Measurements from ENCODE around the gene TRAPPC12.
"Not testable (repeated sequence)": the region's sequence is repeated elsewhere in the genome, so short reads cannot be mapped to it uniquely, and the experiment has no call there.

DNA sequence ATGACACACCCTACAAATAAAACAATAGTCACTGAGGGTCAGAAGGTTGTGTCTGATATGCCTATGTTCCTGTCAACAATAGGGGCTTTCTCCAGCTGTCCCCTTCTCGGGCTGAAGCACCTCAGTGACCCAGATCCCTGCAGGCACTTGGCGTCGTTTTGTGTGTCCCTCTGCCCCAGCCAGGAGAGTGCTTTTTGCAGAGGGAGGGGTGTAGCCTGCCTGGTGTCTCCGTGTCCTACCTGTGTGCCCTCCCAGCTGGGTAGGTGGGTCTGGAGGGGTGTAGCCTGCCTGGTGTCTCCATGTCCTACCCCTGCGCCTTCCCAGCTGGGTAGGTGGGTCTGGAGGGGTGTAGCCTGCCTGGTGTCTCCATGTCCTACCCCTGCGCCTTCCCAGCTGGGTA, 74.5 kb downstream of the TRAPPC12 start:
- TF ChIP-seq, protein P1, sequence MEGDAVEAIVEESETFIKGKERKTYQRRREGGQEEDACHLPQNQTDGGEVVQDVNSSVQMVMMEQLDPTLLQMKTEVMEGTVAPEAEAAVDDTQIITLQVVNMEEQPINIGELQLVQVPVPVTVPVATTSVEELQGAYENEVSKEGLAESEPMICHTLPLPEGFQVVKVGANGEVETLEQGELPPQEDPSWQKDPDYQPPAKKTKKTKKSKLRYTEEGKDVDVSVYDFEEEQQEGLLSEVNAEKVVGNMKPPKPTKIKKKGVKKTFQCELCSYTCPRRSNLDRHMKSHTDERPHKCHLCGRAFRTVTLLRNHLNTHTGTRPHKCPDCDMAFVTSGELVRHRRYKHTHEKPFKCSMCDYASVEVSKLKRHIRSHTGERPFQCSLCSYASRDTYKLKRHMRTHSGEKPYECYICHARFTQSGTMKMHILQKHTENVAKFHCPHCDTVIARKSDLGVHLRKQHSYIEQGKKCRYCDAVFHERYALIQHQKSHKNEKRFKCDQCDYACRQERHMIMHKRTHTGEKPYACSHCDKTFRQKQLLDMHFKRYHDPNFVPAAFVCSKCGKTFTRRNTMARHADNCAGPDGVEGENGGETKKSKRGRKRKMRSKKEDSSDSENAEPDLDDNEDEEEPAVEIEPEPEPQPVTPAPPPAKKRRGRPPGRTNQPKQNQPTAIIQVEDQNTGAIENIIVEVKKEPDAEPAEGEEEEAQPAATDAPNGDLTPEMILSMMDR (conservative IDR thresholded peaks at IDR 0.05; ENCODE audit: low read depth, low read length) = not testable (repeated sequence)
- not testable (repeated sequence) for TF ChIP-seq EZH2 (IDR thresholded peaks at IDR 0.05; ENCODE audit: low read length, unreplicated experiment)

All from PC-3 (cell line).